ENCODE results near the gene SLC4A2.

SLC4A2 gene

DNA sequence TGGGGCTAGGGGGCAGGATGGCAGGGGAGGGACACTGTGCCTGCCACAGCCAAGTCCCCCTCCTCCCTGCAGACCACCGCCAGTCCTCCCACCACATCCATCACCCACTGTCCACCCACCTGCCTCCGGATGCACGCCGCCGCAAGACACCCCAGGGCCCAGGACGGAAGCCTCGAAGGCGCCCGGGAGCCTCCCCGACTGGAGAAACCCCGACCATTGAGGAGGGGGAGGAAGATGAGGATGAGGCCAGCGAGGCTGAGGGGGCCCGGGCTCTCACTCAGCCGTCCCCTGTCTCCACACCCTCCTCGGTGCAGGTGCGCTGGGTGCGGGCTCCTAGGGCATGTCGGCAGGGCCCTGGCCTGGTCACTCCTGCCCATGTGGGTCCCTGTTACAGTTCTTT is 5.1 kb downstream of the SLC4A2 start:
- no peak for DNase-seq (ENCODE audit: low spot score)

- no peak for DNase-seq (ENCODE audit: low spot score)
Measured at GRCh38 chr7:151064993-151065392, 5.6 kb downstream of the SLC4A2 start.

GRCh38 chr7:151065516-151065915 is 6.1 kb downstream of the SLC4A2 start:
- DNase-seq (ENCODE audit: low spot score), result no peak

GRCh38 chr7:151066273-151066974 is 7.0 kb downstream of the SLC4A2 start:
- DNase-seq (ENCODE audit: low spot score), result no peak

- no peak for DNase-seq (ENCODE audit: low spot score)
Measured at GRCh38 chr7:151068069-151068773, 8.8 kb downstream of the SLC4A2 start.

- no peak for DNase-seq (ENCODE audit: low spot score)
Measured at GRCh38 chr7:151069841-151070573, 10.6 kb downstream of the SLC4A2 start.

GRCh38 chr7:151070574-151070960 is 11.2 kb downstream of the SLC4A2 start:
- no peak for DNase-seq (ENCODE audit: low spot score)

- no peak for DNase-seq (ENCODE audit: low spot score)
Measured at GRCh38 chr7:151071032-151071866, 11.9 kb downstream of the SLC4A2 start.

- no peak for DNase-seq (ENCODE audit: low spot score)
Measured at GRCh38 chr7:151073990-151074389, 14.6 kb downstream of the SLC4A2 start.

DNA sequence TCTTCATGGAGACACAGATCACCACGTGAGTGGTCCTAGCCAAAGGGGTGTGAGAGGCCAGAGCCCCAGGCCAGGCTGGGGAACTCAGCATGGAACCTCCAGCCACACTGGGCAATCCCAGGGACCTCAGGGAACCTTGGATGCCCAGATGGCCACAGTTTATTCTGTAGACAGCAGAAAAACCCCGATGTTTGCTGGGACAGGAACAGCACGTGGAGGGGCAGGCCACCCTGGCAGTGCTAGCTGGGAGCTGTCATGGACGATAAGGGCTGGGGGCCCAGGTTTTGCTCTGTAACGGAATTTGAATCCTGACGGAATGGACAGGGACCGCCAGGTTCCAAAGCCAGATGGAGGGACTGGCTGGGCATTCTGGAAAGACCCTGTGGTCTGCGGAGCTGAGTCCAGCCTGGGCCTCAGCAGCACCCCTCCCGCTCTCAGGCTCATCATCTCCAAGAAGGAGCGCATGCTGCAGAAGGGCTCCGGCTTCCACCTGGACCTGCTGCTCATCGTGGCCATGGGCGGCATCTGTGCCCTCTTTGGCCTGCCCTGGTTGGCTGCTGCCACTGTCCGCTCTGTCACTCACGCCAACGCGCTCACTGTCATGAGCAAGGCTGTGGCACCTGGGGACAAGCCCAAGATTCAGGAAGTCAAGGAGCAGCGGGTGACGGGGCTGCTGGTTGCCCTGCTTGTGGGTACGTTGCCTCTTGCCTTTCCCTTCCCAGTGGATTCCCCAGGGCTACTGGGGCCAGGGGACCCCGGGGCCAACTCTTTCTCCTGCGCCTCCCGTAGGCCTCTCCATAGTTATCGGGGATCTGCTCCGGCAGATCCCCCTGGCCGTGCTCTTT is 15.7 kb downstream of the SLC4A2 start:
- no peak for DNase-seq (ENCODE audit: low spot score)

GRCh38 chr7:151075662-151075971 is 16.2 kb downstream of the SLC4A2 start:
- no peak for DNase-seq (ENCODE audit: low spot score)

GRCh38 chr7:151075978-151076426 is 16.6 kb downstream of the SLC4A2 start:
- no peak for DNase-seq (ENCODE audit: low spot score)

DNA sequence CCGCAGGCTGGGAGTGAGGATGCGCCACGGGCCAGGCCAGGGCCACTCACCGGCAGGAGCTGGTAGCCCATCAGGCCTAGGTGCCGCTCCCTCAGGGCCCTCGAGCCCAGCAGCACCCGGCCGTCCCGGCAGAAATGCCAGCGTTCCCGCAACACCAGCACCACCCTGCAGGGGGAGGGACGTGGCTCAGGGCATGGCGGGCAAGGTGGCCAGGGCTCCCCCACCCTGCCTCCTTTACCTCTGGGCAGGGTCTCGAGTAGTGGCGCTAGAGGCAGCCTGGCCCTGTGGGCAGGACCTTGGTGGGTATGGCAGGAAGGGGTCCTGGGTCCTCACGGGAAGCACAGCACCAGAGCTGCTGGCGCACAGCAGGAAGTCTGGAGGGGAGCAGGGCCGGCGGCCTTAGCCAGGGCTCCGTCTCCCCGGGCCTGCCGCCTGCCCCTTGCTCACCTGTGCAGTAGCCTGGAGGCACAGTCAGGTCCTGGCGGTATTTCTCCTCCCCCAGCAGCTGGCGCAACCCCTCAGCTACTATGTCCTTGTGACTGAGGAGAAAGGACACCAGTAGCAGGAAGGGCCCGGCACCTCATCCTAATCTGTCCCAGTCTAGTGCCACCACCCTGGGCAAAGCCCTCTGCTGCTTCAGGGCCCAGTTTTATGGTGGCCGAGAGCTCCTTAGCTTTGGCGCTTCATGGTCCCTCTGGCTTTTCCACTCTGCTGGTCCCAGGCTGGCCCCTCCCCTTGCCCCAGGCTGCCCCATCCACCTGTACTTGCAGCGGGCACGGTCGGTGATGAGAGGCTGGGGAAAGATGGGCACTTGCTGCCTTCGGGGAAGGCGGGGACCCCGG is 17.7 kb downstream of the SLC4A2 start:
- DNase-seq (ENCODE audit: low spot score), result peak; percentile 46

DNA sequence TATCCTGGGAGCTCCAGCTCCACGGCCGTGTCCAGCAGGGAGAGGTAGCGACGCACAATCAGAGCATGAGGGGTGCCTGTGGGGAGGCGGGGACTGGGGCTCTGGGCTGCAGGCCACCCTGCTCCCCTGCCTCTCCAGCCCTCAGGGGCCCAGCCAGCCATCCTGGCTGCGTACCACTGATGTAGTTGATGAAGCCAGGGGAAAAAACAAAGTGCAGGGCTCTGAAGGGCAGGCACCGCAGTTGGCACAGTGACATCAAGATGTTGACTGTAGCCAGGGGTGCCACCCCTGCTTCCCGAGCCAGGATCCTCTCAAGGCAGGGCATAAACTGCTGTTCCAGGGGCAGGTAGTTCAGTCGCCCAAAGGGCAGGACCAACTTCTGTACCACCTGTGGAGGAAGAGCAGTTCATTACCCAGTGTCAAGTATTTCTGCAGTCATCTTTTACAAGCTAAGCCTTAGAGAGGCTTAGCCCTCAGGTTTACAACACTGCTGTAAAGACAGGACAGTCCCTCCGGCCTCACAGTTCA is 18.4 kb downstream of the SLC4A2 start:
- no peak for DNase-seq (ENCODE audit: low spot score)

- DNase-seq (ENCODE audit: low spot score), result peak; percentile 30
Measured at GRCh38 chr7:151078233-151079040, 19.0 kb downstream of the SLC4A2 start.

DNA sequence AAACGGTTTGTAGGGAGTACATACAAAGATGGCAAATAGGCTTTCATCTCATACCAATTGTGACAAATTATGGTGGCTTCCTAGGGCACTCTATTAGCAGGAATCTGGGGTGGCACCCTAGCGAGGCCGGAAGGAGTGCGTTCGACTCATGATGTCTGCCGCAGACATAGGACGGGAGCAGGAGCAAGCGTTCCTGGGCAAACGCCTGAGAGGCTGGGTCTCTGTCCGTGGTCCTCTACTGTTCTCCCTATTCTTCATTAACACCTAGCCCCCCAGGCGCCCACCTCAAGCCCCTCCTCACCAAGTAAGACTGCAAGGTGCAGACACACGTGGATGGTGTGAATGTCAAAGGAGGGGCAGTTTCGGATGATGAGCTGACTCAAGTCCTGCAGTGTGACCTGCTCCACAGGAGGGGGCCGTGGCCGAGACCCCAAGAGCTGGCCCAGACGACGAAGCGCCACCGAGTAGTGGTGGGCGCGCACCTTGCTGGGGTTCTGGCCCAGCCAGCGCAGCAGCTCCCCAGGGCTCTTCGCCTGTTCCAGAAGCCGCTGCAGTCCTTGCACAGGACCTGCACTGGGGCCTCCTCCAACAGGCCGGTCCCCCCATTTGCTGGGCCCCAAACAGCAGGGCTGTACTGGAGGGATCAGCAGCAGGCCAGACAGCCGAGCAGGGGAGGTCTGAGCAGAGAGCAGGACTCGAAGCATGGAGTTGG is 20.0 kb downstream of the SLC4A2 start:
- no peak for DNase-seq (ENCODE audit: low spot score)

DNA sequence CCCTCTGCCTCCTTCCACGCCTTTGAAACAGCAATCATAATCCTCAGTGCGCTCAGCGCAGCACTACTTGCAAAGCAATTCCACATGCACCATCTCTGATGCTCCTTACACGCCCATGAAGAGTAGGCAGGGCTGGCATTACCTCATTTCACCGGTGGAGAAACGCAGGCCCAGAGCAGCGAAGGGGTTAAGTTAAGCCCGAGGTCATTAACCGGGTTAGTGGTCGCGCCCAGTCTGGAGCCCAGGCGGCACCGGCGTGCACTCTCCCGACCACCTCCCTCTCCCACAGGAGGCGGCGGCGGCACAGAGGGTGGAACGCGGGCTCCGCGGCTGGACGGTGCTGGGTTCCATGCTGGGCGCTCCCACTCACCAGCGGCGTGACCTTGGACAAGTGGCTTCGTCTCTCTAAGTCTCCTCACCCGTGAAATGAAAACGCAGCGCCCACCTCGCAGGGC is 20.7 kb downstream of the SLC4A2 start:
- DNase-seq (ENCODE audit: low spot score), result peak; percentile 15

- peak; percentile 95 for DNase-seq (ENCODE audit: low spot score)
Measured at GRCh38 chr7:151080522-151081169, 21.3 kb downstream of the SLC4A2 start, which contains the start of gene FASTK. Gene FASTK (minus strand): TSS chr7:151080809. CDS start chr7:151080766, 43 bp downstream.
